ENCODE results near the gene AGBL1.
A peak's percentile ranks its signal among the peaks of the same experiment; 100 is the strongest.

The AGBL1 gene

GRCh38 chr15:86079508-86080266 is at the start of gene AGBL1:
AGBL1 (plus strand) TSS chr15:86079871.
- peak; percentile 54 for DNase-seq

- DNase-seq, result no peak
Observed at GRCh38 chr15:86034904-86035303, 44.8 kb upstream of the AGBL1 start.

- no peak for DNase-seq
Observed at GRCh38 chr15:86036243-86036642, 43.4 kb upstream of the AGBL1 start.

GRCh38 chr15:86038491-86038890 is 41.2 kb upstream of the AGBL1 start:
- no peak for DNase-seq

GRCh38 chr15:86040356-86041033 is 39.2 kb upstream of the AGBL1 start:
- DNase-seq, result no peak

GRCh38 chr15:86041399-86041798 is 38.3 kb upstream of the AGBL1 start:
- no peak for DNase-seq

GRCh38 chr15:86042226-86042625 is 37.4 kb upstream of the AGBL1 start:
- no peak for DNase-seq

GRCh38 chr15:86044981-86045380 is 34.7 kb upstream of the AGBL1 start:
- no peak for DNase-seq

GRCh38 chr15:86054338-86054737 is 25.3 kb upstream of the AGBL1 start:
- DNase-seq, result no peak

GRCh38 chr15:86055688-86056087 is 24.0 kb upstream of the AGBL1 start:
- DNase-seq, result no peak

GRCh38 chr15:86059851-86060250 is 19.8 kb upstream of the AGBL1 start:
- DNase-seq, result no peak

GRCh38 chr15:86060674-86061073 is 19.0 kb upstream of the AGBL1 start:
- peak; percentile 39 for DNase-seq

- DNase-seq, result peak; percentile 32
Observed at GRCh38 chr15:86061581-86061980, 18.1 kb upstream of the AGBL1 start.

- no peak for DNase-seq
Observed at GRCh38 chr15:86062646-86063243, 16.9 kb upstream of the AGBL1 start.

- DNase-seq, result no peak
Observed at GRCh38 chr15:86063356-86064095, 16.1 kb upstream of the AGBL1 start.

- no peak for DNase-seq
Observed at GRCh38 chr15:86064326-86064725, 15.3 kb upstream of the AGBL1 start.

GRCh38 chr15:86066174-86066834 is 13.4 kb upstream of the AGBL1 start:
- DNase-seq, result no peak

- DNase-seq, result no peak
Observed at GRCh38 chr15:86073281-86073680, 6.4 kb upstream of the AGBL1 start.

- DNase-seq, result no peak
Observed at GRCh38 chr15:86076468-86076867, 3.2 kb upstream of the AGBL1 start.

GRCh38 chr15:86077070-86077469 is 2.6 kb upstream of the AGBL1 start:
- no peak for DNase-seq

GRCh38 chr15:86080302-86080701 is 631 bp downstream of the AGBL1 start:
- DNase-seq, result no peak

GRCh38 chr15:86082619-86083380 is 3.1 kb downstream of the AGBL1 start:
- DNase-seq, result peak; percentile 53
